GM19035 (cell line): ENCODE measurements around the gene HBP1.
"Not testable (repeated sequence)": the region's sequence is repeated elsewhere in the genome, so short reads cannot be mapped to it uniquely, and the experiment has no call there.

Source experiments
- ATAC-seq: cut with Tn5 transposase; IDR thresholded peaks from one replicate; pipeline ENCODE4 v1.9.1; 2021; ENCODE audit not compliant: unreplicated experiment

The HBP1 gene

DNA sequence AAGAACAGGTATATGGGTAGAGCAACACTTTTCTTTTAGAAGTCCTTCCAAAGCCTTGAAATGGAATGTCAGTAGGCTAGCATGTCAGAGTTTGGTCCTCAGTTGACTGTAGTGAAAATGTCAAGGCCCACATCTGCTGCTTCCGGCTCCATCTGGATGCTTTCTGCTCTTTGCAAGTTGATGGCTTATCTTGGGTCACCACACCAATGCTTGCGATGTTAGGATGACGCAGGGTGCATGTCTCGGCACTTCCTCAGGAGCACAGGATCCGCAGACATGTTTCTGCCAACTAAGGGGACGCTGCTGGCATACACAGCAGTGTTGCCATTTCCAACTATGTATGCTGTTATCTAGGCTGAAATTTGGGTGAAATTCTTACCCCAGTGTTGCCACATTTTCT is 14.0 kb upstream of the HBP1 start:
- ATAC-seq, result no peak

DNA sequence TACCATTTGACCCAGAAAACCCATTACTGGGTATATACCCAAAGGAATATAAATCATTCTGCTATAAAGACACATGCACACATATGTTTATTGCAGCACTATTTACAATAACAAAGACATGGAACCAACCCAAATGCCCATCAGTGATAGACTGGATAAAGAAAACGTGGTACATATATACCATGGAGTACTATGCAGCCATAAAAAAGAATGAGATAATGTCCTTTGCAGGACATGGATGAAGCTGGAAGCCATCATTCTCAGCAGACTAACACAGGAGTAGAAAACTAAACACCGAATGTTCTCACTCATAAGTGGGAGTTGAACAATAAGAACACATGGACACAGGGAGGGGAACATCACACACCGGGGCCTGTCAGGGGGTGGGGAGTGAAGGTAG is 13.1 kb upstream of the HBP1 start:
- ATAC-seq, result not testable (repeated sequence)

DNA sequence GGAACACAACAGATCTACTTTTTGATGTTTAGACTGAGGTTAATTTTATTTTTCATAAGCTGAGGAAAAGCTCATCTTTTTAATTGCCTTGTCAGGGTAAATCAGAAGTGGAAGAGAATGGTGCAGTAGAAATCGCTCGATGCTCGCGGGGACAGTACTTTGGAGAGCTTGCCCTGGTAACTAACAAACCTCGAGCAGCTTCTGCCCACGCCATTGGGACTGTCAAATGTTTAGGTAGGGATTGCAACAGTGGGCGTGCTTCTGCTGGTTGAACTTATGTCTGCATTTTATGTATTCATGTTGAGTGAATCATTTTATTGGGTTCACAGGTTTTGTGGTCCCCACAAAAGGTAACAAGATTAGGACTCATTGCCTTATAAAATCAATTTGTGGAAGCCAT is 11.7 kb upstream of the HBP1 start:
- no peak for ATAC-seq

DNA sequence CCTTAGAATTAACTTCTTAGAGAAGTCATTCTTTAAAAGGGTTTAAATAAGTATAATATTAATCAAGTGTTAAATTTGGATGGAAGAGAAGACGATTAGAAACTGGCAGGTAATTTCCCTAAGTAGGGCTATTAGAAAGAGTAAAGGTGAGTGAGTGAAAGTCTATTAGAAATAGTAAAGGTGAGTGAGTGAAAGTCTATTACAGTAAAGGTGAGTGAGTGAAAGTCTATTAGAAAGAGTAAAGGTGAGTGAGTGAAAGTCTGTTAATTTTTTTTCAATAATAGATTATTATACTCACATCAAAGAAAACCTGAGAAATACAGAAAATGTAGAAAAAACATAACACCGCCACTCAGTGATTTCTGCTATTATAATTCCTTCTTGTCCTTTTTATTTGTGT is 10.8 kb upstream of the HBP1 start:
- ATAC-seq, result no peak

DNA sequence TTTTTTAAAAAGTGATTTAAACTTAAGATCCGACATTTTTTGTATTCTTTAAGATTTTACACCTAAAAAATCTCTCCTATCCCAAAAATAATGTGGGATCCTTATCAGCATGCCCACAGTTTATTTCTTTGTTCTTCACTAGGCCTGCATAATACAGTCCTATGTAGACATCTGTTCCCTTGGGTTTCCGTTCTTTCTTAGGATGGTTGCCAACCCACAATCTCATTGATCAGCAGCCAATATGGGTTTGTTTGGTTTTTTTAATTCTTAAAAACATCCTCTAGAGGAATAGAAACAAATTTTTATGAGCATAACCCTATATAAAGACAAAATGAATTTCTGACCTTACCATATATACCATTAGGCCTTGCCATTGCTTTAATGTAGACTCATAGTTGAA is 8.4 kb upstream of the HBP1 start:
- ATAC-seq, result no peak

GRCh38 chr7:107161415-107161814 is 7.4 kb upstream of the HBP1 start:
- no peak for ATAC-seq

GRCh38 chr7:107162475-107162874 is 6.3 kb upstream of the HBP1 start:
- ATAC-seq, result no peak

- no peak for ATAC-seq
Observed at GRCh38 chr7:107164092-107164491, 4.7 kb upstream of the HBP1 start.

DNA sequence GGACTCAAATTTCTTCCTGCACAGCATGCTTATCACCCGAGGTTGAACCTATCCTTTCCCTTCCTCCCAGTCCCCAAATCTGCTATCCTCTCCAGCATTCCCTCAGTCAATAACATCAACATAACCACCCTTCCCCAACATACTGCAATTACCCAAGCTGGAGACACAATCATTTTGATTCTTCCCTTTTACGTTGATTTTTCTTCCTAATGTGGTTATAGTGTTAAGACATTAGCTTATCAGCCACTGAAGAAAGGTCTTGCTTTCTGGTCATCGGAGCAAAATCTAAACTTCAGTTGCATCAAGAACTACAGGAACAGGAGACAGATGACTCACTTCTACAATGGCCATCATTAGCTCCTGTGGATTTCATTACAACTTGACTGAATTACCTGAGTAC is 3.5 kb upstream of the HBP1 start:
- ATAC-seq, result no peak

DNA sequence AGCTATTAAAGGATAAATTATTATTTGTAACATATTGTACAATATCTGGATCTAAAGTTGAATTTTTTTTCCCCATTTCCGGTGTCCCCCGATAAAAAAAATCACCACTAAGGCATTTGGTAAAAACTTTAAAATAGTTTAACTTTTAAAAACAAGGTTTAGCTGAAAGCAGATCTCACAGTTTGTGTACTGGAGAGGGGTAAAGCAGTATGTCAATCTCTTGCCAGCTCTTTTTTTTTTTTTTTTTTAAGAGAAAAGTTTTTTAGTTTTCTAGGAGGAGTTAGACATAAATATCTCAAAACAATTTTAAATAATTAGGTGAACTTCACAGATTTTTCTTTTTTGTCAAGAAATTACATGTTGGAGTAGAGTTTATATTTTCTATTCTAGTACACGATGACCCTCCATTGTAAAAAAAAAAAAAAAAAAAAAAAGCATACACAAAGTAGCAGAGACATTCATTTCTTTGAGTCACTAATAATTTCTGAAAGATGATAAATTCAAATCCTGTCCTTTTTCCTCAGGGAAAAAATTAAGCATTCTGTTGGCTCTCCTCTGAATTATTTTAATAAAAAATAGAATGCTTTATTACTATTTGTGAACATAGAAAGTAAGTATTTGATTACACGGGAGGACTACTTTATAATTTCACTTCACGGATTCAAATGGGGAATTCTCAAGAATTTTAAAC is 1.9 kb upstream of the HBP1 start:
- ATAC-seq, result no peak

- no peak for ATAC-seq
Observed at GRCh38 chr7:107167483-107168232, 1.1 kb upstream of the HBP1 start.

GRCh38 chr7:107169120-107170050 is 582 bp downstream of the HBP1 start:
- peak; percentile 25 for ATAC-seq

DNA sequence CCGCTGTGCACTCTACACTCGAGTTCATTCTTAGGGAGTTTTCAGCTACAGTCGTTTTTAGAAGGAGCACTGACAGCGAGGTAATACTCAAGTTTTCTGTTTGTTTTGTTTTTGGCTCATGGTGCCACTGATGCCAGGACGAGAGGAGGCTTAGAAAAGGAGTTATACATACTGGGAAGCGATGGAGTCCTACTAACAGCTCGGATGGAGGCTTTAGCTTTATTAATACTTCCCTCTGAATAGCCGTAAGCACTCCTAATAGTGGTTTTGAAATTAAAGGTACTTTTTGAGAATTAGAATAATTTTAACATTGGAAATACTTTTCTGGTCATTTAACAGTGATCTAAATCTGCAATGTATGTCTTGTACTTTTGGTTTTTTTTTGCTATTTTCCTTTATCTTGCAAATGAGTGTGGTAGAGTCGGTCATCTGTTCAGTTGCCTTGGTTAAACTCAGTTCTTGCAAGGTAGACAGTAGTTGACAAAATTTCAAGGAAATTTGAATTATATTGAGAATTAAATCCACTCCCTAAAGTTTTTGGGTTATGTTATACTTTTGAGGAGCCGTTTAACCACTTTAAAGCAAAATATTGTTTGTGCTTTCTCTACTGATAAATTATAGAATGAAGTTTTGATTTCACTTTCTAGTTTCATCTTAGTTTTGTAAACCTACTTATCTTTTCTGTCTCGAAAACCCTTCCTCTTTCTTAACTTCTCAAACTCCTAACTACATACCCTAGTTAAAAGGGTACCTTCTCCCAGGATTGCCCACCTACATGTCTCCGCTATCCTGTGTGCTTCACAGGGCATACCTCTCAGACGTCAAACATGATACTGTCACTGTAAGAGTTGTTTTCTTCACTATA is 1.5 kb downstream of the HBP1 start:
- no peak for ATAC-seq

DNA sequence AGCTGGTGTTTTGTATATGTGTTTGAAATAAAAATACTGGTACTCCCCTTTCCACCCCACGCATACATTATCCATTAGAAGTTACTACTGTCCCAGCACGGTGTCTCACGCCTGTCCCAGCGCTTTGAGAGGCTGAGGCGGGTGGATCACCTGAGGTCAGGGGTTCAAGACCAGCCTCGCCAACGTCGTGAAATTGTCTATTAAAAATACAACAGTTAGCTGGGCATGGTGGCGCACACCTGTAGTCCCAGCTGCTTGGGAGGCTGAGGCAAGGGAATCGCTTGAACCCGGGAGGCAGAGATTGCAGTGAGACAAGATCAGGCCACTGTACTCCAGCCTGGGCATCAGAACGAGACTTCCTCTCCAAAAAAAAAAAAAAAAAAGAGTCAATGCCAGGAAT is 2.7 kb downstream of the HBP1 start:
- ATAC-seq, result no peak

DNA sequence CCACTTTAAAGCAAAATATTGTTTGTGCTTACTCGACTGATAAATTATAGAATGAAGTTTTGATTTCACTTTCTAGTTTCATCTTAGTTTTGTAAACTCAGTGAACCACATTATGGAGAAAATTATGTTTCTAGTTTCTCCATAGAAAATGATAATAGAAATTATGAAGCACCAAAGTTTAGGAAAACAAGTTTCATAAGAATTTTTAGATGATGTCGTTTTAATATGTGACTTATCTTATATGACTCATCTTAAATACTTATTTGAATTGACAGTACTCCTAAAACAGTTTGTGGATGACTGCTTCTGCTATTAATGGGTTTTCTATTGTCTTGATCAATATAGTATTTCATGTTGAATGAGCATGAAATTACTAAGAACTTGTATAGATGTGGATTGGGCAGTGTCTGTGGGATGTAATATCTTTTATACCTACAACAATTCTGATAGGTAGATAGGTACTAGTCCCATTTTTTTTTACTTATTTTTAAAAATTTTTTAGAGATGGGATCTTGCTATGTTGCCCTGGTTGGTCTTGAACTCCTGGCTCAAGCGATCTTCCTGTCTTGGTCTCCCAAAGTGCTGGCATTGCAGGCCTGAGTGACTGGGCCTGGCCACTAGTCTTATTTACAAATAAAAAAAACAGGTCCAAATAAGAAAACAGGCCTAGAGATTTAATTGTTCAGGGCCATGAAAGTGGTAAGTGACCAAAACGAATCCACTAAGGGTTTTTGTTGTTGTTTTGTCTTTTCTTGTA is 3.7 kb downstream of the HBP1 start:
- no peak for ATAC-seq

- ATAC-seq, result no peak
Observed at GRCh38 chr7:107173191-107173590, 4.4 kb downstream of the HBP1 start.

DNA sequence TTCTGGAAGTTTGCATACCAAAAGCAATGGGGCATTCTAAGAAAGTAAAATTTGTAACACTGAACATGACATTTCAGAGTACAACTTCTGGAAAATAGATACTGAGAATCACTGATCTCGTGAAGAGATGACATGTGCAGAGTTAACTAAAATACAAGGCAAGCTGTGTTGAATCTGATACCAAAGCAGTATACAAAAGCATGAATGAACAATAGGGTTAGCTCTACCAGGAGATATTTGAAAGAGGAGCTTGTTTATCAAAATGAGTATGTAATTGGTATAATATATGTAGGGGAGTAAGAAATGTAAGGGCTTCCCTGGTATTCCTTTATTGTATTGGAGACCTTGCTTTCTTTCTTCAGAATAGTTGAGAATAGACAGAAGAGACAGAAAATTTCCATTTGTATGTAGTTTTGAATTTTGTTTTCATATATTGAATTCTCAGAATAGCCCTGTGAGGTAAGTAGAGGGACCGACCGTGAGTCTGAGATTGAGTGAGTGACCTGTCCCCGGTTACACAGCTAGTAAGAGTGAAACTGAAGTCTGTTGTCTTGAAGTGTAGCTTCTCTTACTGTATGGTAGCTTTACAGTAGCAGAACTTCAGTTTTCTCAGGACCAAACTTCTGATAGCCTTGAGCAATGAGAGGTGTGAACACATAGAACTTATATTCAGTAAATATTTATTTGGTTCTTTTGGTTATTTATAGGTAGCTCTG is 5.0 kb downstream of the HBP1 start:
- peak; percentile 64 for ATAC-seq

DNA sequence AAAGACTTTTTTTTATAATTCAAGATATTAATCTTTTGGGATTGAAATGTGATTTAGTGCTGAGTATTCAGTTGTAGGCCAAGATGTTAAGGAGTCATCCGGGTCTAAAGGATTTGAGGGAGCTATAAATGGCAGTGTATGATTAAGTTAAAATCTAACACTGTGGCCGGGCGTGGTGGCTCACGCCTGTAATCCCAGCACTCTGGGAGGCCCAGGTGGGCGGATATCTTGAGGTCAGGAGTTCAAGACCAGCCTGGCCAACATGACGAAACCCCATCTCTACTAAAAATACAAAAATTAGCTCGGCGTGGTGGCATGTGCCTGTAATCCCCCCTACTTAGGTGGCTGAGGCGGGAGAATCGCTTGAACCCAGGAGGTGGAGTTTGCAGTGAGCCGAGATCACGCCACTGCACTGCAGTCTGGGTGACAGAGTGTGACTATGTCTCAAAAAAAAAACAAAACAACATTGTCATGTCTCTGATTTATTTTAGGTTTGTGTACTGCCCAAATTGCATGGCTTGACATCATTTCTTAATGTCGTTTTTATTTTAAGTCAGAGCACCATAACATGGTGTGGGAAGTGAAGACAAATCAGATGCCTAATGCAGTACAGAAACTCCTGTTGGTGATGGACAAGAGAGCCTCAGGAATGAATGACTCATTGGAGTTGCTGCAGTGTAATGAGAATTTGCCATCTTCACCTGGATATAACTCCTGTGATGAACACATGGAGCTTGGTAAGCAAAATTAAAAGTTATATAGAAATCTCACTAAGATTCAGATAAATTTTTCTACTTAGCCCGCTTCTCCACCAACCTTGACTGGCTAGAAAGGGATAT is 10.7 kb downstream of the HBP1 start:
- ATAC-seq, result no peak
